ENCODE measurements around the gene MBD6.

The MBD6 gene

DNA sequence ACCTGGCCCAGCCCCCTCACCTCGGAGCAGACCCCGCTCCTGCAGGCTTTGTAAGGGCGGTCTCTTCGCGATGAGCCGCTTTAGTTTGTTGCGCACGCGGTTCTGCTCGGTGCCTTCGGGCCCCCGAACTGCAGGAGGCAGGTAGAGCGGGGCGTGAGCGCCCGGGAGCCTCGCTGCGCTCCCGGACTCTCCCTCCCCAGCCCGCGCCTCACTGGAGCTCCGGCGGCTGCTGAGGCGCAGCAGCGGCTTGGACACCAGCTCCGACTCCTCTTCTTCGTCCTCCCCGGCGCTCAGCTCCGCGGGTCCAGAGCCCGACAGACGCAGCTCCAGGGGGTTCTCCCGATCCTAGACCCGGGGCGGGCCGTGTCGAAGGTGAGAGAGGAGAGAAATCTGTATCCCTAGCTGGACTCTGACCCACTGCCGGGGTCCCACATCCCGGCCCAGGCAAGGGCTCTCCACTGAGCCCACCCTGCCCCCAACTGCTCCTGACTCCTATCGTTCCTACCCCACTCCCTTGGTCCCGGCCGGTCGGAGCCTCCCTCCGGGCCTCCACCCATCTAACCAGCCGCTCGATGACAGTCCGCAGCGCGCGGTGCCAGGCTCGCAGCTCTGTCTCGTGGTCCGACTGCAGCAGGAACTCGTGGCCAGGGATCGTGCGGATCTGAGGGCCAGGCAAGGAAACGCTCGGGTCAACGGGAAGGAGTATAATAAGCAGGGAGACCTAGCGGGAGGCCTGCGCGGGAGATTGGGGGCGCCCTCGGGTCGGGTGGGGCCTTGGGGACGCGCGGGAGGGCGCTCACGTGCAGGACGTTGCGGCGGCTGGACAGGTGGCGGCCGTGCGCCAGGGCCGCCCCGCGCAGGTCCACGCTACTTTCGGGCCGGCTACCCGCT, 47.1 kb upstream of the MBD6 start:
- in situ Hi-C loops (cut with HindIII; ENCODE audit: low pct_ligation_motif_present, low sequenced_read_pairs) = no loop called here
- Histone ChIP-seq H3K4me3 (ENCODE audit: low read depth, low read length) (peak overlapping the region; percentile 29), H3K27me3 (replicated peaks) (peaks cover 48% of the 10 kb centered on the region), H3K36me3 (replicated peaks) (no peaks in the 10 kb centered on the region), H3K27ac (no peak overlapping the region)
- TF ChIP-seq, protein P1, sequence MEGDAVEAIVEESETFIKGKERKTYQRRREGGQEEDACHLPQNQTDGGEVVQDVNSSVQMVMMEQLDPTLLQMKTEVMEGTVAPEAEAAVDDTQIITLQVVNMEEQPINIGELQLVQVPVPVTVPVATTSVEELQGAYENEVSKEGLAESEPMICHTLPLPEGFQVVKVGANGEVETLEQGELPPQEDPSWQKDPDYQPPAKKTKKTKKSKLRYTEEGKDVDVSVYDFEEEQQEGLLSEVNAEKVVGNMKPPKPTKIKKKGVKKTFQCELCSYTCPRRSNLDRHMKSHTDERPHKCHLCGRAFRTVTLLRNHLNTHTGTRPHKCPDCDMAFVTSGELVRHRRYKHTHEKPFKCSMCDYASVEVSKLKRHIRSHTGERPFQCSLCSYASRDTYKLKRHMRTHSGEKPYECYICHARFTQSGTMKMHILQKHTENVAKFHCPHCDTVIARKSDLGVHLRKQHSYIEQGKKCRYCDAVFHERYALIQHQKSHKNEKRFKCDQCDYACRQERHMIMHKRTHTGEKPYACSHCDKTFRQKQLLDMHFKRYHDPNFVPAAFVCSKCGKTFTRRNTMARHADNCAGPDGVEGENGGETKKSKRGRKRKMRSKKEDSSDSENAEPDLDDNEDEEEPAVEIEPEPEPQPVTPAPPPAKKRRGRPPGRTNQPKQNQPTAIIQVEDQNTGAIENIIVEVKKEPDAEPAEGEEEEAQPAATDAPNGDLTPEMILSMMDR (IDR thresholded peaks at IDR 0.05; ENCODE audit: low read depth, low read length, missing control alignments) = no peak
- no peak for DNase-seq

DNA sequence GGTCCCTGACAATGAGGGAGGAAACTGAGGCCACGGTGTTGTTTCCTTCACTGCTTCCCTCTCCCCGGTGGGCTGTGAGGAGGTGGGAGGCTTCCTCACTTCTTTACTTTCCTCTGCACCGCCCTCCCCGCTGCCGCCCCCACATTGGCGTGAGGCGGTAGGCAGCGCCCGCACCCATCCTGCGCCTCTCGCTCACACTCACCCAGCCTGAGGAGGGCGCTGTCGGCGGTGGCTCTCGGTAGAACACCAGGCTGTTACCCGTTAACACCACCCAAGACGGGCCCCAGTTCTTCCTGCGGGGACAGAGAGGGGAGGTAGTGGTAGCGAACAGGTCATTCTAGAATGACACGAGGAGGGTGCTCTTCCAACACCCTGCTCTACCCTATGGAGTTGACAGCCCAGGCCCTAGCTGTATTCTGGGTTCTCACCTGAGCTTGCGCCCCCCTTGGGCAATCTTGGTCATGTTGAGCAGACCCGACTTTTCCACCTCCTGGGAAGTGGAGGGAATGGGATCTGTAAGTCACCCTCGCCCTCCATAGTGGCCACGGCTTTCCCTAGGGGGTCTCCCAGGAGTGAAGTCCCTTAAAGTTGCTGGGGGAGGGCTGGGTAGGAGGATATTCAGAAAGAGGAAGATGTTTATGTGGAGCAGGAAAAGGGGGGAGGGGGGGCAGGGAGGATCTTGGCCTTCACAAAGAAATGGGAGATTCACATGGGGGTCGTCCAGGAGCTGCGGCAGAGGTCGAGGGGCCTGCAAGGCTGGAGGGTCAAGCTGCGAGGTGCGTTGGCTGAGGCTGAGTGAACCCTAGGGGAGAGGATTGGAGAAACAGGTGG, 46.2 kb upstream of the MBD6 start:
- Histone ChIP-seq H3K4me3 (ENCODE audit: low read depth, low read length) (no peak overlapping the region), H3K27ac (no peak overlapping the region), H3K36me3 (replicated peaks) (no peaks in the 10 kb centered on the region), H3K27me3 (replicated peaks) (peaks cover 47% of the 10 kb centered on the region)
- in situ Hi-C loops (cut with HindIII; ENCODE audit: low pct_ligation_motif_present, low sequenced_read_pairs) = no loop called here
- TF ChIP-seq, protein P1 (IDR thresholded peaks at IDR 0.05; ENCODE audit: low read depth, low read length, missing control alignments) = peak; percentile 45
- no peak for DNase-seq

DNA sequence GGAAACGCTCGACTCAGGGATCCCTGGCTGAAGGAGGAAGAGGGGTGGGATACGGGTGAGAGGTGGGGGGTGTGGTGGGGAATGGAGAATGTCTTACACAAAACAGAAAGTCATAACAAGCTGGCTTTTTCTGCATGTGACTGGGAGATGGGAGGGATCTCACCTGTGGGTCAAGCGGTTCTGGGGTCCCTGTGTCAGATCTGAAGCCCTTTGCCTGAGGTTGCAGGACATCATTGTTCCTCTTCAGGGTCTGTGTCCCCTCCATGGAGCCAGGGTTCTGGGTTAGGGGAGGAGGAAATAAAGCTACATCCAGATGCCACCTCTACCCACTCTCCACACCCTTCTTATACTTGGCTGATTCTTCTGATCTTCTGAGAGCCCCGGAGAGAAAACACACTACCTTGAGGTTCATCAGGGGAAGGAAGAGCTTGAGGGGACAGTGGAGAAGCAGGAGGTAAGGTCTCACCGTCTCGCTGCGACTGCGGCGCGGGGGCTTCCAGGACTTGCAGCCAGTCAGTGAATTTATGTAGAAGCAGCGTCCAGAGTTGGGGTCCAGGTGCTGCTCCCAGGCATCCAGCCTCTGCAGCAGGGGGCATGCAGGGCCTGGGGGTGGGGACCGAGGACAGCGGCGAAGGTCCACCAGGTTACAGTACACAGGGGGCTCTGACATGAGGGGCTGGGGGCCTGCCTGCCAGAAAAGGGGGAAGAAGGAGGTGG, 45.5 kb upstream of the MBD6 start:
- no peak for DNase-seq
- TF ChIP-seq, protein P1 (IDR thresholded peaks at IDR 0.05; ENCODE audit: low read depth, low read length, missing control alignments) = no peak
- in situ Hi-C loops (cut with HindIII; ENCODE audit: low pct_ligation_motif_present, low sequenced_read_pairs) = no loop called here
- H3K27ac ChIP-seq = no peak overlapping the region
- no peaks in the 10 kb centered on the region for H3K36me3 ChIP-seq (replicated peaks)
- peaks cover 42% of the 10 kb centered on the region for H3K27me3 ChIP-seq (replicated peaks)
- no peak overlapping the region for H3K4me3 ChIP-seq (ENCODE audit: low read depth, low read length)

DNA sequence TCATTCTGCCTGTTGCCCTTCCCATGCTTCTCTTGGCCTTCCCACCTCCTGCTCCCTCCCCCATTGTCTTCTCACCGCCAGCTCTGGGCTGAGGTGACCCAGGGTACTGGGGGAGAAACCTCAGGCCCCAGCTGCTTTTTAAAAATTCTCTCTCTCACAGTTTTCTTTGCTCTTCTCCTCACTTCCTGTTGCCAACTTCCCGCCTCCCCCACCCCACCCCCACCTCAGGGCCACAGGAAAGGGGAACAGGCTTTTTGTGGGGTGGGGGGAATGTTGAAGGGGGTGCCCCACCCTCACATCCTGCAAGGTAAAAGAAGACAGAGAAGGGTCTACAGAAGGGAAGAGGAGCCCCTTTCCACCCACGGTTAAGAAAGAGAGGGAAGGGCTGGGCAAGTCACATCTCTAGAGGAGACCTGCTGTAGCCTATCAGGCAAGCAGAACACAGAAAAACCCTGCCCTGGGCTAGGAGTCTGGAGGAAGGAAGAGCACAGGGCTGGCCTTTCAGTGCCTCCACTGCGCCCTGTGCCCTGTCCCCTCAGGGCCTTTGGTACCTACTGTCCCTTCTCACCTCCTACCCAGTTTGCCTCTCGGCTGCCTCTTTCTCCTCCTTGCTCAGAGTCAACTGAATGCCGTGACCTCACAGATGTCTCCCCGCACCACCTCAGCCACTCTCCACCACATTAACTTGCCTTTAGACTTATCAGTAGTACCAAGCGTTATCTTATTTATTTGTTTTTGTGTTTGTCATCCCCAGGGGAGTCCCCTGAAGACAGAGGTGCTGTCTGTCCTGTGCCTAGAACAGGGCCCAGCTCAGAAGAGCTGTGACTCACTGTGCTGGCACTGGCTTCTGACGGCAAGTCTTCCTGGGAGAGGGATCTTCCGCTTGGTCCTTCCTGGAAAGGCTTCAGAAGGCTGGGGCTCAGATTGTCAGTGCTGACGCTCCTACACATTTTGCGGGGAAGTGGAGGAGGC, 44.6 kb upstream of the MBD6 start:
- H3K27me3 ChIP-seq (replicated peaks) = peaks cover 35% of the 10 kb centered on the region
- DNase-seq = no peak
- H3K36me3 ChIP-seq (replicated peaks) = no peaks in the 10 kb centered on the region
- no peak overlapping the region for H3K27ac ChIP-seq
- in situ Hi-C loops (cut with HindIII; ENCODE audit: low pct_ligation_motif_present, low sequenced_read_pairs) = no loop called here
- no peak overlapping the region for H3K4me3 ChIP-seq (ENCODE audit: low read depth, low read length)
- TF ChIP-seq, protein P1 (IDR thresholded peaks at IDR 0.05; ENCODE audit: low read depth, low read length, missing control alignments) = no peak

DNA sequence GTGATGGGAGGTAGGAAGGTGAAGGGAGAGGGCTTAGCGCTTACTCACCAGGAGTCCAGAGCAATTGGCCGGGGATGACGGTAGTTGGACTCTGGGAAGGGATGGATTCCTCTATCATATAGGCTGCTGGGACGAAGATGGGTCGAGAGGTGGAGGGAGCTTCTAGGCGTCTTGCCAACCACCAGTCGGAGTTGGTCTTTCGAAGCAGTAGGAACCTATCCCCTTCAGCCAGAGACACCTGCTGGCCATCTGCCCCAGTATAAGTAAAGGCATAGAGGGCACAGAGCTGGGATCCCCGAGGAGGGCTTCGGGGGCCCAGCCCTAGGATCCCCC, 43.6 kb upstream of the MBD6 start:
- Histone ChIP-seq H3K27ac (no peak overlapping the region), H3K36me3 (replicated peaks) (no peaks in the 10 kb centered on the region), H3K27me3 (replicated peaks) (peaks cover 24% of the 10 kb centered on the region), H3K4me3 (ENCODE audit: low read depth, low read length) (no peak overlapping the region)
- DNase-seq = no peak
- TF ChIP-seq, protein P1 (IDR thresholded peaks at IDR 0.05; ENCODE audit: low read depth, low read length, missing control alignments) = no peak
- in situ Hi-C loops (cut with HindIII; ENCODE audit: low pct_ligation_motif_present, low sequenced_read_pairs) = no loop called here

Measured in brain microvascular endothelial cell (primary cell).